Uterus (tissue), 2 donors: ENCODE data around the gene ERG.

Experiments
- POLR2A ChIP-seq, 2 donors: fragments of 450-650 bp; IDR thresholded peaks; one replicate each; pipeline ENCODE4 v1.6.1; 2016; ENCODE audit warnings: antibody characterized with exemption in 2 of 2, mild to moderate bottlenecking in 1 of 2, moderate library complexity in 1 of 2
- TF ChIP-seq, protein P1 (sequence below), 4 experiments: fragments of 200-600 bp in 2 of 4; fragments of 450-650 bp in 2 of 4; sonication (generic) in 2 of 4; IDR thresholded peaks; one replicate each; pipeline ENCODE4 v1.5.1; 2016 to 2019; ENCODE audit warnings: antibody characterized with exemption in 4 of 4, mild to moderate bottlenecking in 2 of 4, moderate library complexity in 1 of 4

DNA sequence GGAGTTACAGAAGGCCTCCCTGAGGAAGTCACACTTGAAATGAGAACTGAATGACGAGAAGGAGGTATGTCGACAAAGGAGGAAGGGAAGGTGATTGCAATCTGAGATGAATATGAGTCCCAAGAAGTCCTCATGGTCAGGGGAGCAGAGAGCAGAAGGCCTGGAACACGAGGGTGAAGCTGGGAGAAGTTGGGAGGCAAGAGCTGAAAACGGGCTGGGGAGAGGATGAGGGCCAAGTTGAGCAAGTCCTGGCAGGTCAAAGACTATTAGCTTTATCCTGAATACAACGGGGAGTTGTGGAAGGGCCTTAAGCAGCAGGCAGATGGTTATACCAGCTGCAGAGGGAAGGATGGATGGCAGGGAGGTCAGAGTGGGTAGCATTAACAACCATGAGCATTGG, 152.0 kb downstream of the ERG start:
- TF ChIP-seq, protein P1, sequence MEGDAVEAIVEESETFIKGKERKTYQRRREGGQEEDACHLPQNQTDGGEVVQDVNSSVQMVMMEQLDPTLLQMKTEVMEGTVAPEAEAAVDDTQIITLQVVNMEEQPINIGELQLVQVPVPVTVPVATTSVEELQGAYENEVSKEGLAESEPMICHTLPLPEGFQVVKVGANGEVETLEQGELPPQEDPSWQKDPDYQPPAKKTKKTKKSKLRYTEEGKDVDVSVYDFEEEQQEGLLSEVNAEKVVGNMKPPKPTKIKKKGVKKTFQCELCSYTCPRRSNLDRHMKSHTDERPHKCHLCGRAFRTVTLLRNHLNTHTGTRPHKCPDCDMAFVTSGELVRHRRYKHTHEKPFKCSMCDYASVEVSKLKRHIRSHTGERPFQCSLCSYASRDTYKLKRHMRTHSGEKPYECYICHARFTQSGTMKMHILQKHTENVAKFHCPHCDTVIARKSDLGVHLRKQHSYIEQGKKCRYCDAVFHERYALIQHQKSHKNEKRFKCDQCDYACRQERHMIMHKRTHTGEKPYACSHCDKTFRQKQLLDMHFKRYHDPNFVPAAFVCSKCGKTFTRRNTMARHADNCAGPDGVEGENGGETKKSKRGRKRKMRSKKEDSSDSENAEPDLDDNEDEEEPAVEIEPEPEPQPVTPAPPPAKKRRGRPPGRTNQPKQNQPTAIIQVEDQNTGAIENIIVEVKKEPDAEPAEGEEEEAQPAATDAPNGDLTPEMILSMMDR (IDR thresholded peaks at IDR 0.05), result no peak
- TF ChIP-seq POLR2A (IDR thresholded peaks at IDR 0.05), result no peak
